GM12878 (cell line): ENCODE data around the gene TNFRSF1B. TPM values are rescaled to one million over a fixed set of nuclear protein-coding genes. Genes with fewer than 3 reads are reported as not detected.
A peak's percentile ranks its signal among the peaks of the same experiment; 100 is the strongest.

Experiments
- ATF3 ChIP-seq: IDR thresholded peaks from 2 replicates; pipeline ENCODE4 v1.6.1; 2011; ENCODE audit warnings: low read depth, mild to moderate bottlenecking, low read length, moderate library complexity, borderline replicate concordance; ENCODE audit errors: extremely low read depth
- CBFB ChIP-seq: IDR thresholded peaks from 2 replicates; pipeline ENCODE4 v1.6.1; 2016; ENCODE audit warnings: antibody characterized with exemption, low read depth
- CHD4 ChIP-seq: fragments of 200-600 bp; sonication (generic); IDR thresholded peaks from 2 replicates; pipeline ENCODE4 v1.6.1; 2016; ENCODE audit warnings: mild to moderate bottlenecking
- DPF2 ChIP-seq: fragments of 450-650 bp; IDR thresholded peaks from 2 replicates; pipeline ENCODE4 v1.6.1; 2017; ENCODE audit warnings: mild to moderate bottlenecking
- E2F8 ChIP-seq: fragments of 450-650 bp; IDR thresholded peaks from 2 replicates; pipeline ENCODE4 v1.6.1; 2018; ENCODE audit warnings: mild to moderate bottlenecking, low read depth, moderate library complexity; ENCODE audit not compliant: partially characterized antibody
- ELK1 ChIP-seq: IDR thresholded peaks from 2 replicates; pipeline ENCODE4 v1.6.1; 2012; ENCODE audit warnings: low read depth, low read length, improper control_type of control experiment
- HSF1 ChIP-seq: fragments of 150-350 bp; IDR thresholded peaks from 2 replicates; pipeline ENCODE4 v1.6.1; 2014; ENCODE audit warnings: mild to moderate bottlenecking, low read depth, low read length
- KDM1A ChIP-seq: fragments of 200-600 bp; sonication (generic); IDR thresholded peaks from 2 replicates; pipeline ENCODE4 v1.6.1; 2016; ENCODE audit warnings: borderline replicate concordance
- LARP7 ChIP-seq: fragments of 450-650 bp; IDR thresholded peaks from 2 replicates; pipeline ENCODE4 v1.6.1; 2017; ENCODE audit warnings: mild to moderate bottlenecking
- MEF2B ChIP-seq: fragments of 450-650 bp; IDR thresholded peaks from 2 replicates; pipeline ENCODE4 v1.6.1; 2018; ENCODE audit warnings: mild to moderate bottlenecking, moderate library complexity; ENCODE audit not compliant: partially characterized antibody, poor library complexity, severe bottlenecking
- MYB ChIP-seq: fragments of 150-350 bp; IDR thresholded peaks from 2 replicates; pipeline ENCODE4 v1.6.1; 2014; ENCODE audit warnings: mild to moderate bottlenecking, low read depth, low read length, borderline replicate concordance
- PKNOX1 ChIP-seq: fragments of 450-650 bp; IDR thresholded peaks from 2 replicates; pipeline ENCODE4 v1.6.1; 2016; ENCODE audit warnings: mild to moderate bottlenecking
- RELA ChIP-seq: fragments of 450-650 bp; IDR thresholded peaks from 2 replicates; pipeline ENCODE4 v1.8.0; 2014; ENCODE audit warnings: borderline replicate concordance; ENCODE audit not compliant: partially characterized antibody
- RELB ChIP-seq: fragments of 450-650 bp; IDR thresholded peaks from 2 replicates; pipeline ENCODE4 v1.6.1; 2017; ENCODE audit warnings: low read depth, mild to moderate bottlenecking, moderate library complexity
- RFX5 ChIP-seq: IDR thresholded peaks from 2 replicates; pipeline ENCODE4 v1.6.1; 2011; ENCODE audit warnings: low read depth, low read length, improper control_type of control experiment
- SREBF2 ChIP-seq: IDR thresholded peaks from 2 replicates; pipeline ENCODE4 v1.6.1; 2012; ENCODE audit warnings: mild to moderate bottlenecking, low read length
- YBX1 ChIP-seq: fragments of 450-650 bp; IDR thresholded peaks from 2 replicates; pipeline ENCODE4 v1.6.1; 2016; ENCODE audit warnings: antibody characterized with exemption
- polyA plus RNA-seq, 11 experiments: library from polyadenylated mRNA; depleted of rRNA in 4 of 11; unstranded in 6 of 11; stranded (reverse) in 5 of 11; fragments of >200 nt; fragmentation: Nextera tagmentation in 4 of 11; fragmentation: Illumina TruSeq in 1 of 11; extraction: Ambion mirVana in 4 of 11; extraction: Trizol in 1 of 11; gene quantifications; 1 replicate in 1 of 11; 2 replicates in 10 of 11; pipeline versions ENCODE4 v1.2.1 to v1.2.3, GENCODE V29; 2011 to 2016; ENCODE audit warnings: inconsistent platforms in 2 of 11, missing spikeins in 2 of 11, low read depth in 1 of 11
- total RNA-seq, 4 experiments: library from RNA; depleted of rRNA in 3 of 4; stranded (reverse); fragments of >200 nt in 3 of 4; fragmentation: Illumina TruSeq in 1 of 4; extraction: Trizol in 1 of 4; gene quantifications; 2 replicates each; pipeline versions ENCODE4 v1.2.1 to v1.2.3, GENCODE V29; 2013 to 2021

TNFRSF1B gene
- total and polyA plus RNA-seq, 10 of the 15 experiments (the other 5 are each of a cell fraction or from before 2014, with no cell fraction given): 10.1 to 87.2 (median 37.3) TPM

- no peak for TF ChIP-seq MYB
- no peak for TF ChIP-seq ATF3
- no peak for TF ChIP-seq KDM1A
- TF ChIP-seq DPF2: peak; percentile 84
- no peak for TF ChIP-seq RELB
- no peak for TF ChIP-seq MEF2B
- TF ChIP-seq HSF1: no peak
- TF ChIP-seq CHD4: no peak
- TF ChIP-seq YBX1: no peak
- TF ChIP-seq SREBF2: no peak
- TF ChIP-seq RELA: peak; percentile 74
- TF ChIP-seq ELK1: no peak
- peak; percentile 88 for TF ChIP-seq LARP7
- TF ChIP-seq E2F8: no peak
- no peak for TF ChIP-seq RFX5
- no peak for TF ChIP-seq CBFB
- TF ChIP-seq PKNOX1: no peak
Observed at GRCh38 chr1:12229835-12230548, 63.2 kb downstream of the TNFRSF1B start, which contains the start of gene VPS13D (continued).
